NCI-H446 treated with DMSO at 0.1 percent for 48 hours (cell line): ENCODE measurements around the gene CHFR.
"Not testable (repeated sequence)": the region's sequence is repeated elsewhere in the genome, so short reads cannot be mapped to it uniquely, and the experiment has no call there.

ENCODE experiments used
- DNase-seq: peaks from one replicate; lab custom pipeline; 2025; lab: John Stamatoyannopoulos, UW

The CHFR gene

DNA sequence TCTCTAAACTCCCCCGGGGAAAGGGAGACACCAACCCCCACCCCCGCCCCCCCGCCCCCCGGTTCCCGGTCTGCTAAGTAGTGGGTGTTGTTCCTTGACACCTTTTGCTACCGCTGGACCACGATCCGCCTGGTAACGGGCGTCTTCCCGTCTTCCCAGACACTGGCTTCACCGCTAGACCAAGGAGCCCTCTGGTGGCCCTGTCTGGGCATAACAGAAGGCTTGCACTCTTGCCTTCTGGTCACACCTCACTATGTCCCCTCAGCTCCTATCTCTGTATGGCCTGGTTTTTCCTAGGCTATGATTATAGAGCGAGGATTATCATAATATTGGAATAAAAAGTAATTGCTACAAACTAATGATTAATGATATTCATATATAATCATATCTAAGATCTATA lies 78.0 kb downstream of the CHFR start:
- DNase-seq, result not testable (repeated sequence)

DNA sequence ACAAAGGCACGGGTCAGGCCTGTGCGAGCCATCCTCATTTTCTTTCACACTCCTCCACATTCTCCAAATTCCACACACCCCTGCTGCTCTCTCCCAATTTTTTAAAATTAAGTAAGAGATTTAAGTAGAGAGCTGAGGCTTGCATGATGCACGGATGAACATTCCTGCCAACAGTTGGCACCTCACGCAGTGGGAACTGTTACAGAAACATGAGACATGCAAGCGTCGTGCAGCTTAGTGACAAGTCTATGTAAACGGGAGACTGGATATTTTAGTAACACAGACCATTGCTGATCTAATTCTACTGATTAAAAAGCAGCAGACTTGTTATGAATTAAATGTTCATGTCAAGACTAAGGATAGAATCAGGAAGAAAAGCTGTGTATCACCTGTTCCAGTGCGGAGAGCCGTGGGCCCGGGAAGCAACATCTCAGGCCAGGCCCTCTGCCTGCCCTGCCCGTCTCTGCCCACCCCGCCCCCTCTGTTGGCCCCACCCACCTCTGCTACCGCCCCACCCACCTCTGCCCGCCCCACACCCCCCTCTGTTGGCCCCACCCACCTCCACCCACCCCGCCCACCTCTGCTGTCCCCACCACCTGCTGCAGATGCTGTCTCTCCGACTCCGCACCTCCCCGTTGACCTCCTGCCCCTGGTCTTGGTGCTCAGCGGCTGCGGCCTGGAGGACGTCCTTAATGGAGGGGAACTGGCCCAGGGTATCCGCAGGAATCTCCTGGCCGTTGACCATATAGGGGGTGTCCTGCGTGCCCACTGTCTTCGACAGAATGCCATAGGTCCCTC lies 79.9 kb downstream of the CHFR start:
- no peak for DNase-seq

DNA sequence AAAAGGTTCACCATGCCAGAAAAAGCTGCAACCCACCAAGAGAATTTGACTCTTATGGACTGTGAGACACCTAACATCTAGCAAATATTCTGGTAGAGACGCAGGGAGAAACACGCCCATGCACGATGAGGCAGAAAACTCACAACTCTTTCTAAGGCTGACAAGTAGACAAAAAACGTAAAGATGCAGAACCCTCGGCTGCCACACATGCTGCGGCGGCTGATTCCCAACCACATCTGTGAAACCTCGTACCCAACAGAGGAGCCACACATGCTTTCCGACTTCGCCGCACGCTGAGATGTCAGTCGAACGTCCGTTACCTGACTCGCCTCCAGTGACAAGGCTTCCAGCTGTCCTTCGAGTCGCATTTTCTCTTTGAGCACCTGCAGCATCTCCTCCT lies 80.5 kb downstream of the CHFR start:
- no peak for DNase-seq

DNA sequence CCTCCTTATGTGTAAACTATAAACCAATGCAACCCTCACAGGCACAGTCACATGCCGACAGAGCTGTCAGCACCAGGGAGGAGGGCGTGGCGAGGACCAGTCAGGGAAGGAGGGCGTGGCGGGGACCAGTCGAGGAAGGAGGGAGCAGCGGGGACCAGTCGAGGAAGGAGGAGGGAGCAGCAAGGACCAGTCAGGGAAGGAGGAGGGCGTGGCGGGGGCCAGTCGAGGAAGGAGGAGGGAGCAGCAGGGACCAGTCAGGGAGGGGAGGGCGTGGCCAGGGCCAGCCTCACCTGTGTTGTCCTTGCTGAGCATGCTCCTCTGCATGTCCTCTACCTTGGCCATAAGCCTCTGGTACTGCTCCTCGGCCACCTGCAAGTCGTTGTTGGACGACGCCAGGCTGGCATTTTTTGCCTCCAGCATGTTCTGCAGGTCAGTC lies 83.0 kb downstream of the CHFR start:
- DNase-seq, result no peak

DNA sequence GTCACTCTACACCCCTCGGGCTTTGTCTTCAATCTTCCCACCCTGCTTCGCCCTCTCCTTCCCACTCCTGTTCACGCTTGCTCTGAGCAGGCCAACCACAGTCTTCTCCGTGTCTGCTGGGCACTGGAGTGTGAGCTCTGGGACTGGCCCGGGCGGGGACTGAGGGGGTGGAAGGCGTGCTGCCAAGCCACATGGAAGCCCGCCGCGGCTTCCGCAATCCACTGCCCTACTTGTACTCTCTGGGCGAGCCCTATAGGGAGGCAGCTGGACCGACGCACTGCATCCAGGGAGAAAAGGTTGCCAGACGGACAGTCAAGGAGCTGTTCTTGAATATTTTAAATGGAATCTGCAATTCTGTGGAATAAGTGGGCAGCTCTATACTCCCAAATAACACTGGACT lies 83.5 kb downstream of the CHFR start:
- no peak for DNase-seq

DNA sequence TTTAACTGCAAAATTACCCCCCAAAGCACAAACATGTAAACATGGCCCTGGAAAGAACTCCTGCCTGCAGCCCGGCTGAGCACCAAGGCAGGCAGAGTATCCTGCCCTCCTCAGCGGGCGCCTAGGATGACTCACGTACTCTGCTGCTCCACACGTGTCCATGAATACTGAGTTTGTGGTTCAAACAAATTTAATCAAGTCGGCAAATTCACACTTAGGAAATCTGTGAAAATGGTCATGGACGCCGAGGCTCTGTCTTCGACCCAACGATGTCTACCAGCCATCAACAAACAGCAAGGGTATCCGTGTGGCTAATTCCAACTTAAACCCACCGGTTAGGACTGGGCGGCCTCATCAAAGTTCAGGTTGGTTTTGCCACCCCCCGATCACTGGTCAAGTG lies 84.3 kb downstream of the CHFR start:
- no peak for DNase-seq

DNA sequence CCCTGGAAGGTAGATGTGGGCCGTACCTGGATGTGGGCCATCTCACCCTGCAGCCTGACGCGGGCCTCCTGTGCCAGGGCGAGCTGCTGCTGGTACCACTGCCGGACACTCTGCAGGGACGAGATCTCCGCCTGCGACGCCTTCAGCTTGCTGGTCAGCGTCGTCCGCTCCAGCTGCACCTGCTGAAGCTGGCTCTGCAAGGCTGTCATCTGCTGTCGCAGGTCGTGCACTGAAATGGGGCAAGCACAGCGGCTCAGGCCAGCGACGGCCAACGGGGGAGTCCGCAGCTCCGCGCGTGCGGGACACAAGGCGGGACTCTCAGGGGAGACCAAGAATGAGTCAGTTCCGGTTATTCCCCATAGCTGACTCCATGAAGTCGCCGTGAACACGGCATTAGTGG lies 85.7 kb downstream of the CHFR start:
- no peak for DNase-seq

DNA sequence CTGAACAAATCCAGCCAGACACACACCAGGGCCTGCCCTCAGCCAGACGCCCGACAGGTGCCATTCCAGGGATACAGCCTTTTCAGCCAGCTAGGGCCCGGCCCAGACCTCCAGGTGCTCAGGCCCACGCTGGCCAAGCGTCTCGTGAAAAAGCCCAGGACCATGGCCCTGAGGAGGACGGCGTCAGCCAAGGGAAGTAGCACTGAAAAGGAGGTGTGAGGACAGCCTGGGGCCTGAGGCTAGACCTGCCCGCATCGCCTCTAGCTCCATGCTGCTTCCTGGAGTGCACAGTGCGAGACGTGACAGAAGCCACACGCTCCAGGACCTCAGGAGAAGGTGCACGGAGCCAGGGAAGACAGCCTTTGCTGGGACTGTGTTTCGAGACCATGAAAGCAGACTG lies 88.6 kb downstream of the CHFR start:
- no peak for DNase-seq

DNA sequence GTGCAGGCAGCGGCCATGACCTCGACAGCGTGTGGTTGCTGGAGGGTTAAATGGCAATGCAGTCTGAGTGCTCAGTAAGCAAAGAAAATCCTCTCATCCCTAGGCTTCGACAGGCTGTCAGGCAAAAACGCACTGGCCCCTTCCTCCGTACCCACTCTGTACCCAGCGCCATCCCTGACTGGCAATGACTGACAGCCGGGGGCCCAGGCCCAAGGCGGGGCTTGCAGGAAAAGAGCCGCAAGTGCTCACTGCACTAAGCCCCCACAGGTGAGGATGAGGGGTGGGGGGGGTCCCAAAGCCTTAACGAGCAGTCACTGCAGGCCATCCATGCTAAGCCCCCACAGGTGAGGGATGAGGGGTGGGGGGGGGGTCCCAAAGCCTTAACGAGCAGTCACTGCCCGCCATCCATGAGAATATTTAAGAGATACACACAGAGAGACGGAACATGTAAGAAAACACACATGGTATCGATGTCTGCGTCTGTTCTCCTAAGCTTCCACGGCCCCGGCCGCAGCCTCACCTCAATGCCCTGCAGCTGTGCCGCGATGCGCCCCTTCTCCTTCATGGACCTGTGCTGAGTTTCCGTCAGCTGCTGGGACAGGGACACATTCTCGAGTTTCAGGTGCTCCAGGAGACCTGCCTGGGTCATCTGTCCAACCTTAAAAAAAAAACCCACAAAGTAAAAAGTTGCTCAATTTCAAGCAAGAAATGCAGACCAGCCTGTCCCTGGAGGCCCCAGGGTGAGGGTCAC lies 89.4 kb downstream of the CHFR start:
- no peak for DNase-seq

DNA sequence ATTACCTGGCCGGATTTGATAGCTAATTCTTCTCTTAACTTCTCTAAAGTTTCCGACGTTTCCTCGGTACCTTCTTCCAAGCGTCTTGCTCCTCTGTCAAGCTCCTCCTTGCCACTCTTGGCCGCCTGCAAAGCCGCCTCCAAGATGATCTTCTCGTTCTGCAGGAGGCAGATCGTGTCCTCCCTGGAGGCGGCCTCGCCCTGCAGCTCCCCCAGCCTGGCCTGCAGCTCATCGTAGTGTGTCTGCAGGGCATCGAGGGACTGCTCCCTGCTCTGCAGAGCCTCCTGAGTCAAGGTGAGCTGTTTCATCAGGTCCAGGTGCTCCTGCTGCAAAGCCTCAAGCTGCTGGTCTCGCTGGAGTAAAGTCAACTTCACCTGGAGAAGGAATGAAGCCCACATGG lies 91.6 kb downstream of the CHFR start:
- DNase-seq, result no peak

DNA sequence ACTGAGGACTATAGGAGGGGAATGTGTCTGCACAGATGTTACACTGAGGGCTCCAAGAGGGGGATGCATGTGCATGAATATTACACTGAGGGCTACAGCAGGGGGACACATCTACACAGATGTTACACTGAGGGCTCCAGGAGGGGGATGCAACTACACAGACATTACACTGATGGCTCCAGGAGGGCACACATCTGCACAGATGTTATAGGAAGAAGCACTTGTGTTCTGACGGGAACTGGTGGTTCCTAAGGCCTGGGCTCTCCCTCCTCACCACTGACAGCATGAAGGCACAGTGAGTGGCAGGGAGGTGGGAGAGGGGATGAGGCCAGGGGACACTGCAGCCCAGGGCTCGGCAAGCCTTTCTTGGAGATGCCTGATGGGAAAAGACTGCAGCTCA lies 95.5 kb downstream of the CHFR start:
- not testable (repeated sequence) for DNase-seq

DNA sequence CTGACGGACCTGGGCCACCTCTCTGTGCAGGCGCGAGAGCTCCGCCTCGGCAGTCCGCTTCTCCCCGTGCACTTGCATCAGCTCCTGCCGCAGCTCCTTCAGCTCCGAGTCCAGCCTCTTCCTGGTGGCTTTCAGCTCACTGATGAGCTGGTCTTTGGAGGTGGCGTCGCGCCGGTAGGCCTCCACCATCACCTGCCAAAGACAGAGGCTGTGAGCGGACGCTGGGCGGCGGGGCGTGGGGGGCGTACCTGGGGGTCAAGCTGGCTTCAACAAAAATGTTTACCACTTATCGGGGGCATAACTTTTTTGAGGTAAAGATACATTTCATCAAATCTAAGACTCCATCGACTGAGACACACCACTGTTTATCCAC lies 98.3 kb downstream of the CHFR start:
- DNase-seq, result no peak

DNA sequence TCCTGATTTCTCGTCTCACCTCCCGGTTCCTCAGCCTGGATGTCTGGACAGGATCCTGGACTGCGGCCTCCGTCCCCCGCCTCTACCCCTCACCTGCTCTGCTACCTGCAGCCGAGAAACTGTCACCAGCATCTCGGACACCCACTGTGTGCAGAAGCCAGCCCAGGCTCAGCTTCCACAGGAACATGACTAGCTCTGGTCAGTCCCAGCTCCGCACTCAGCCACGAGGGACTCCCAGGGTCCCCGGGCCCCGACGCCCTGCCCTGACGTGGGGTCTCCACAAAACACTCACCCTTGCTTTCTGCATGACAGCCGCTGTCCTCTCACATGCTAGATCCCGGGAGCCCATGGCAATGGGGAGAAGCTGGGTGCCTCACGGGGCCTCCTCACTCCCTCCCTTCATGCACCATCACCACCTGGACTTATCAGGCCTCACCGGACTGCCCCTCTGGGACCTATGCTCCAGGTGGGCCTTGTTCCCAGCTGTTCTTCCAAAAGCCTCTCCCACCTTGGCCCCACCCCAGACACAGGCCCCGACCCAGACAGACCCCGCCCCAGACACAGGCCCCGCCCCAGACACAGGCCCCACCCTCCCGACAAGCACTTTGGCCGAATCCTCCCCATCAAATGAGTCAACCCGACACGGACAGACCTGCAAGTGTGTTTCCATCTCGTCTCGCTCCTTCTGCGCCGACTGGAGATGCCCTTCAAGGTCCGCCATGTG lies 98.9 kb downstream of the CHFR start:
- no peak for DNase-seq

DNA sequence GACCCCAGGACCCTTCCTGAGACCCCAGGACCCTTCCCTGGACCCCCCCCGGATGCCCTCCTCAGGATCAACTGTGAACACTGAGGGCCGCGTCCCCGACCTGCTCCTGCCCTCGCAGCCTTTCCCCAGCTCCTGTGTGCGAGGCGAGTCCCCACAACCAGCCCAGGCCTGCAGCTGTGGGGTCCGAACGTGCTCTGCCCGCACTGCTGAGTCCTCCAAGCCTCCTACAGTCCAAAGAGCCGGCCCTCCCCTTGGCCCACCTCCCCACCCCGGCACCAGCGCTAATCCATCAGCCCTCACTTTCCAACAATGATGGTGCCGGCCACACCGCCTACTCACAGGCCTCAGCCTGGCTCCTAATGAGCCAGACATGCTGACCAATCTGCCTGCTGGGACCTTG lies 99.5 kb downstream of the CHFR start:
- no peak for DNase-seq

DNA sequence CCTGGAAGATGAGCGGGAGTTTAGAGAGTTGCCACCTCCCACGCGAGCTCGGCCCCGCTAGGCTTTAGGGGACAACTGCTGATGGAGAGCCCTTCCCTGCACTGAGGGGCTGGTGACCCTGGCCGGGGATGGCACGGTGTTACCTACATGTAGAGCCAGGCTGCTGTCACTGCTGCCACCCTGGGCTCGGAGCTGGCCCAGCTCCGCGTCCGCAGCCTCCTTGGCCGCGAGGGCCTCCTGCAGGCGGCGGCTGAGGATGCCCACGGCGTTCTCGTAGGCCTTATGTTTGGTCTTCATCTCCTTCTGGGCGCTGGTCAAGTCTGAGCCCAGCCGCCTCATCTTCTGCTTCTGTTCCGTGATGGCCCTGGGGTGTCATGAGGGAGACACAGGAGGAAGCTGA lies 101.2 kb downstream of the CHFR start:
- DNase-seq, result no peak

DNA sequence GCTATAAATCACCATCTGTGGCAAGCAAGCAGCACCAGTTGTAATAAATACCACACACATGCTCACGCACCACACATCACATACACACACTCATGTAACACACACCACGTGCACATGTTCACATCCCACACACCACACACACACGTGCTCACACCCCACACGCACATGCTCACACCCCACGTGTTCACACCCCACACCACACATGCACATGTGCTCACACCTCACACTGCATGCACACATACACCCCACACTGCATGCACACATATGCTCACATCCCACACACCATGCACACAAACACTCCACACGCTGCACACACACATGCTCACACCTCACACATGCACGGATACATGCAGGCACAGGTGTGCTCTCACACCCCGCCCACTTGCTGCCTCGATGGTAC lies 102.8 kb downstream of the CHFR start:
- DNase-seq, result no peak

DNA sequence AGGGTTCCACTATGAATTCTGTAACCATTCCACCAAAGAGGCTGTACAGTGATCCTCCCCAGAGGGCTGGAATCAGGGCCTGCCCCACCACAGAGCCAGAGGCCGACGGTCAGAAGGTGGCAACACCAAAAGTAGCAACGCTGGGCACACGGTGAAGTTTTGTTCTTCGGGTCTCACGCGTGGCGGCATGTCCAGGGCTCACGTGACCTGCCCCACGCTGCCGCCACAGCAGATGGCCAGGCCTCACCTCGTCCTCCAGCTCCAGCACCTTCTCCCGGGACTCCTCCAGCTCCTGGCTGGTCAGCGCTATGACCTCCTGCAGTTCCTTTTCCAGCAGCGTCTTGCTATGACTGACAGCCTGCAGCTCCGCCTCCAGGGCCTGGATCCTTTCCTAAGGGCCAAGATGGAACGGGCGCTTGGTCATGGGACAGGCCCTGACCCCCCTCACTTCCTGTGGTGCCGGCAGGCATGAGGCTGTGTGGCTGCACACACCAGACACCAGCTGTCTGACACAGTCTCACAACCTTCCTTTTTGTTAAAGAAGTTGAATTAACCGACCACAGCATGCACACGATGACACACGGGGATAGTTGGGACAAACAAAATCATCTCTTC lies 103.4 kb downstream of the CHFR start:
- no peak for DNase-seq
